GM12874 (cell line): ENCODE data around the gene PRXL2C.

ENCODE experiments used
- CTCF ChIP-seq: IDR thresholded peaks from 2 replicates; pipeline ENCODE4 v1.5.1; 2011; ENCODE audit warnings: low read depth, mild to moderate bottlenecking, control low read depth, low read length, moderate library complexity; ENCODE audit not compliant: insufficient read depth

Gene PRXL2C

GRCh38 chr9:96655198-96655851 is at the start of gene PRXL2C:
Gene PRXL2C, minus strand, starts transcription at chr9:96655317. Its CDS starts 36 bp downstream, at chr9:96655281.
- no peak for TF ChIP-seq CTCF

- TF ChIP-seq CTCF, result no peak
These were observed 36.2 kb upstream of the PRXL2C start for GRCh38 chr9:96691326-96691725.

GRCh38 chr9:96688745-96689464 is 33.8 kb upstream of the PRXL2C start:
- TF ChIP-seq CTCF, result no peak

GRCh38 chr9:96688187-96688586 is 33.1 kb upstream of the PRXL2C start:
- no peak for TF ChIP-seq CTCF

- peak; percentile 10; the same call in 1 of the 2 replicates for TF ChIP-seq CTCF
These were observed 31.7 kb upstream of the PRXL2C start for GRCh38 chr9:96686638-96687335.

GRCh38 chr9:96680812-96681499 is 25.8 kb upstream of the PRXL2C start:
- no peak for TF ChIP-seq CTCF
